ENCODE results near the gene PRRC1.

DNA sequence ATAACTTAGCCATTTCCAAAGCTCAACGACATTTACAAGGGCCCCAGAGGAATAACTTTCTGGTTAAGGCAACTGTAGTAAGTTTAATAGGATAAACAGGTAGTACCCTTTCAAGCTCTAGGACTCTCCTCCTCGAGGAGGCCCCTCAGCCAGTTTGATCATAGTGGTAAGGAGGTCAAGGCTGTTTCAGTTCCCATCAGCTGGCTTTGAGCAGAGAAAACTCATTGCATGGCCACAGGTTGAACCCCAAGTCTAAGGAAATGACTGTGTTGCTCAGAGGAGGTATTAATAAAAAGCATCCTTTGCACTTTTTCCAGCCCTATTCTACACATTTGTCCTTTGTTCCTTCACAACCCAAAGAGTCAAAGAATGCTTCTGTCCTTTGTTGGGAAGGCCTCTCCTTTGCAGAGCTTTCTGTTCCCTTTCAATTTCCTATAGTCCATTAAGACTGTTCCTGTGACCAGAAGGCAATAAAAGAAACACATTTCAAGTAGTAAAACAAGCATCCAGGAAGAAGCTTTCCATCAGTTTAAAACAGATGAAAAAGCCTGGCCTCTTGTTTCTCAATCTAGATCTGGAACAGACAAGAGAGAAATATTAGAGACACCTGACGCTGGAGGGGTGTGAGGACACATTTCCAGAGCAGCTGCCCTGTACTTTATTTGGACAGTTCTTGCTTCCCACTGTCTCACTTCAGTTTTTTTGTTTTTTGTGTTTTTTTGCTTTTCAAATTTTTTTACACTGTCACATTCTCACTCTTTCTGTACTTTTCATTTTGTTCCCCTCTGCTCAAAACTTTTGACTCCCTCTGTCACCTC is 54.1 kb downstream of the PRRC1 start:
- TF ChIP-seq, protein P1, sequence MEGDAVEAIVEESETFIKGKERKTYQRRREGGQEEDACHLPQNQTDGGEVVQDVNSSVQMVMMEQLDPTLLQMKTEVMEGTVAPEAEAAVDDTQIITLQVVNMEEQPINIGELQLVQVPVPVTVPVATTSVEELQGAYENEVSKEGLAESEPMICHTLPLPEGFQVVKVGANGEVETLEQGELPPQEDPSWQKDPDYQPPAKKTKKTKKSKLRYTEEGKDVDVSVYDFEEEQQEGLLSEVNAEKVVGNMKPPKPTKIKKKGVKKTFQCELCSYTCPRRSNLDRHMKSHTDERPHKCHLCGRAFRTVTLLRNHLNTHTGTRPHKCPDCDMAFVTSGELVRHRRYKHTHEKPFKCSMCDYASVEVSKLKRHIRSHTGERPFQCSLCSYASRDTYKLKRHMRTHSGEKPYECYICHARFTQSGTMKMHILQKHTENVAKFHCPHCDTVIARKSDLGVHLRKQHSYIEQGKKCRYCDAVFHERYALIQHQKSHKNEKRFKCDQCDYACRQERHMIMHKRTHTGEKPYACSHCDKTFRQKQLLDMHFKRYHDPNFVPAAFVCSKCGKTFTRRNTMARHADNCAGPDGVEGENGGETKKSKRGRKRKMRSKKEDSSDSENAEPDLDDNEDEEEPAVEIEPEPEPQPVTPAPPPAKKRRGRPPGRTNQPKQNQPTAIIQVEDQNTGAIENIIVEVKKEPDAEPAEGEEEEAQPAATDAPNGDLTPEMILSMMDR (IDR thresholded peaks at IDR 0.05): no peak
- TF ChIP-seq POLR2A (IDR thresholded peaks at IDR 0.05) (no peak), POLR2AphosphoS5 (IDR thresholded peaks at IDR 0.05) (no peak)

Measured in prostate gland (tissue), 2 donors.